GM10248 (cell line): ENCODE measurements around the gene SLC12A9.

Experiments used
- CTCF ChIA-PET: fragments of 300-600 bp; sonication (Branson Sonifier 250); formaldehyde crosslinking; extraction: SDS; loops from one replicate; lab custom pipeline; 2021; ENCODE audit warnings: antibody characterized with exemption; lab: Yijun Ruan, JAX
- POLR2A ChIA-PET: fragments of 350-650 bp; sonication (Branson Sonifier 250); formaldehyde crosslinking; extraction: SDS; loops from one replicate; lab custom pipeline; 2020; ENCODE audit warnings: antibody characterized with exemption; lab: Yijun Ruan, JAX
- DNase-seq: peaks from one replicate; pipeline ENCODE4 v3.0.0; 2012; ENCODE audit errors: extremely low spot score
- TF ChIP-seq, protein P1 (sequence below): IDR thresholded peaks from 2 replicates; pipeline ENCODE4 v1.5.1; 2012; ENCODE audit warnings: mild to moderate bottlenecking, low read depth; ENCODE audit errors: extremely low read depth, missing control alignments, control extremely low read depth

SLC12A9 gene

DNA sequence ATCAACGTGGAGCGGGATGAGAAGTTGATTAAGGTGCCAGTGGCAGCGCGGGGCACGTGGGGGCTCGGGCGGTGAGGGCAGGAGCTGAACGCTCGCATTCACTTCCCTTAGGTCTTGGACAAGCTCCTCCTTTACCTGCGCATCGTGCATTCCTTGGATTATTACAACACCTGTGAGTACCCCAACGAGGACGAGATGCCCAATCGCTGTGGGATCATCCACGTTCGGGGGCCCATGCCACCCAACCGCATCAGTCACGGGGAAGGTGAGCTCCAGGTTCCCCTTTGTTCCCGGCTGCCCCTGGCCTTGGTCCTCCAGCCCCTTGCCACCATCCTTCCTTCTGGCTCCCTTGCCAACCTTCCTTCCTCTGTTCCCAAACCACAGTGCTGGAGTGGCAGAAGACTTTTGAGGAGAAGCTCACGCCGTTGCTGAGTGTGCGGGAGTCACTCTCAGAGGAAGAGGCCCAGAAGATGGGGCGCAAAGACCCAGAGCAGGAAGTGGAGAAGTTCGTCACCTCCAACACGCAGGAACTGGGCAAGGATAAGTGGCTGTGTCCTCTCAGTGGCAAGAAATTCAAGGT, 34.5 kb downstream of the SLC12A9 start:
- TF ChIP-seq, protein P1, sequence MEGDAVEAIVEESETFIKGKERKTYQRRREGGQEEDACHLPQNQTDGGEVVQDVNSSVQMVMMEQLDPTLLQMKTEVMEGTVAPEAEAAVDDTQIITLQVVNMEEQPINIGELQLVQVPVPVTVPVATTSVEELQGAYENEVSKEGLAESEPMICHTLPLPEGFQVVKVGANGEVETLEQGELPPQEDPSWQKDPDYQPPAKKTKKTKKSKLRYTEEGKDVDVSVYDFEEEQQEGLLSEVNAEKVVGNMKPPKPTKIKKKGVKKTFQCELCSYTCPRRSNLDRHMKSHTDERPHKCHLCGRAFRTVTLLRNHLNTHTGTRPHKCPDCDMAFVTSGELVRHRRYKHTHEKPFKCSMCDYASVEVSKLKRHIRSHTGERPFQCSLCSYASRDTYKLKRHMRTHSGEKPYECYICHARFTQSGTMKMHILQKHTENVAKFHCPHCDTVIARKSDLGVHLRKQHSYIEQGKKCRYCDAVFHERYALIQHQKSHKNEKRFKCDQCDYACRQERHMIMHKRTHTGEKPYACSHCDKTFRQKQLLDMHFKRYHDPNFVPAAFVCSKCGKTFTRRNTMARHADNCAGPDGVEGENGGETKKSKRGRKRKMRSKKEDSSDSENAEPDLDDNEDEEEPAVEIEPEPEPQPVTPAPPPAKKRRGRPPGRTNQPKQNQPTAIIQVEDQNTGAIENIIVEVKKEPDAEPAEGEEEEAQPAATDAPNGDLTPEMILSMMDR: no peak
- ChIA-PET POLR2A (interaction anchor here (5.0 kb wide), 1 partner anchor 10 kb away, joined by 46 read pairs; the partner anchor contains the start of gene SRRT), CTCF (interaction anchor here (0.7 to 2.6 kb wide), 5 partner anchors 8 to 257 kb away, joined by 3 to 15 read pairs (median 4); partner anchors contain the start of genes SLC12A9 and SRRT)
- DNase-seq: no peak

DNA sequence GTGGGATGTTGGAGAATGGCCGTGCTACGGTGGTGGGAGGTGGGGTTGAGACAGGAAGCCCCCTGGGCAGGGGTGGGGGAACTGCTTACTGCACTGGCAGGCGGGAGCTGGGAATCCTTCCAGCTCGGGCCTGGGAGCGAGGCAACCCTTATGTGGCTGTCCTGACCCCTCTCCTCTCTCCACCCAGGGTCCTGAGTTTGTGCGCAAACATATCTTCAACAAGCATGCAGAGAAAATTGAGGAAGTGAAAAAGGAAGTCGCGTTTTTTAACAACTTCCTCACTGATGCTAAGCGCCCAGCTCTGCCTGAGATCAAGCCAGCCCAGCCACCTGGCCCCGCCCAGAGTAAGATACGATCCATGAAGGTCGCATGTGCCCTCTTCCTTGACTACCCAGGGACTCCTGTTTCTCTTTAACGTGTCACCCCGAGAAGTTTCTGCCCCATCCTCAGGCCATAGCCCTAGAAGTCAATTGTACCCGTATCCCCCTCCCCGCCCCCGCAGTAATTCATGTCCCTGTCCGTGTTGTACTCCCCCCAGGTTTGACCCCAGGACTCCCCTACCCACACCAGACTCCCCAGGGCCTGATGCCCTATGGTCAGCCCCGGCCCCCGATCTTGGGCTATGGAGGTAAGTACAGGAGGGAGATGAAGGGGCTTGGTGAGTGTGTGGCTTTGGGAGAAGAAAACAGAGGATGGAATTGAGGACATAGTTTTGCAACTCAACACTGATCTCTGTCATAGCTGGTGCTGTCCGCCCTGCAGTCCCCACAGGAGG, 35.2 kb downstream of the SLC12A9 start:
- ChIA-PET POLR2A (interaction anchor here (0.6 to 5.0 kb wide), 3 partner anchors 11 to 1390 kb away, joined by 3 to 46 read pairs (median 4); partner anchors contain the start of gene SRRT), CTCF (interaction anchor here (0.7 to 2.6 kb wide), 4 partner anchors 11 to 257 kb away, joined by 3 to 15 read pairs (median 7); partner anchors contain the start of genes SLC12A9 and SRRT)
- peak; percentile 83 for DNase-seq
- TF ChIP-seq, protein P1: no peak

DNA sequence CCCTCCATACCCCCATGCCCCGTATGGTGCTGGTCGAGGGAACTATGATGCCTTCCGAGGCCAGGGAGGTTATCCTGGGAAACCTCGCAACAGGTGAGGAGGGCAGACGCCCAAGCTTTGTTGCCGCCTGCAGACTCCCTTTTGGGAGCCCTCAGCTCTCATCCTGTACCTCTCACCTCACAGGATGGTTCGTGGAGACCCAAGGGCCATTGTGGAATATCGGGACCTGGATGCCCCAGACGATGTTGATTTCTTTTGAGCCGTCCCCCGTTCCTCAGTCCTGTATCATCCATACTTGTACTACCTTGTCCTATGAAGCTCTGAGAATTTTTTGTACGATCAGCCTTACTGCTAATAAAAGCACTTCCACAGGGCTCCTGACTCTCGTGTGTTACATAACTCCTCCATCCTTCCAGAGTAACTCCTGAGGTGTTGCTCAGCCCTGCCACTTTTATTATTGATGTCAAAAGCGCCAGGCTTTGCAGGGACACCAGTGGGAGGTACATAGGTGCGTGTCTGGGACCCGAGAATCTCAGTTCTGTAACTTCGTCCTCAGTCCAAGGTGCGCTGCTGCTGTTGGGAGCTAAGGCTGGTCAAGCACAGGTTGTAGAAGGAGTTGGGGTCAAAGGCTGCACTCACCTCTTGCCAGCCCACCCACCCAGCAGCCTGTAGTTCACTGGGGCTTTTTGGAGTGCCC, 35.9 kb downstream of the SLC12A9 start:
- ChIA-PET CTCF (interaction anchor here (1.2 to 2.6 kb wide), 4 partner anchors 37 to 256 kb away, joined by 3 to 11 read pairs (median 6); partner anchors contain the start of genes POP7 and SLC12A9), POLR2A (interaction anchor here (0.5 to 5.0 kb wide), 3 partner anchors 11 to 1475 kb away, joined by 3 to 46 read pairs (median 6); partner anchors contain the start of gene SRRT)
- DNase-seq: no peak
- TF ChIP-seq, protein P1: no peak

DNA sequence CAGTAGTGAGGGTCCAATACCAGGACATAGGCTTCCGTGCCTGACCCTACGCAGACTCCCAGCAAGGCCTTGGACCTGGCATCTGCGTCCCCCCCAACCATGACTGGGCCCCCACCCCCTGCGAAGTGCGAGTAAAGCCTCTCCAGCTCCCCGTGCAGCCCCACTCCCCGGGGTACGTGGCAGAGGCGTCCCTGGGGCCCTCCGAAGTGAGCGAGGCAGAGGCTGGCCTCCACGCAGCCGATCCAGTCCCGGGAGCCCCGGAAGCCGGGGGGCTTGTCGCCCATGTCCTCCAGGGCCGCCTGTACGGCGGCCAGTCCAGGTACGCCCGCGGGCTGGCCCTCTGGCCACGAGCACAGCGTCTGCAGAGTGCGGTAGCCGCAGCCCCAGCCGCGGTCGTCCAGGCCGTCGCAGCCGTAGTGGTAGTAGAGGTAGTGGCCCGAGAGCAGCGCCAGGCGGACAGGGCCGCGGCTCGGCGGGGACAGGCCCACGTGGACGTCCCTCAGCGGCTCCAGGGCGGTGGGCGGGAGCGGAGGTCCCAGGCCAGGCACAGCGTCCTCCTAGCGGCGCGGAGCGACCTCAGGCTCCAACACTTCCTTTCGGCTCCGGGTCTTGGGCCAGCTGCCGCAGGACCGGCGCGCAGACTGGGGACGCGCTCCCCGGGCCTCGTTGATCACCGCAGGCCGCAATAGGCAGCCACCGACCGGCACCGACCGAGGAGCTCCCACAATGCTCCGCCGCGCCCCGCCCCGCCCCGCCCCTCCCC, 36.7 kb downstream of the SLC12A9 start, which contains the start of gene UFSP1:
TSS of gene UFSP1 (minus strand) at position 728 of the 763 bp plus-strand sequence. CDS start at position 284, 444 bp downstream.
- CTCF ChIA-PET: interaction anchor here (0.9 to 1.9 kb wide), 11 partner anchors 11 to 355 kb away, joined by 3 to 8 read pairs (median 4); partner anchors contain the start of genes FIS1, POP7 and SLC12A9
- POLR2A ChIA-PET: interaction anchor here (0.6 to 5.0 kb wide), 7 partner anchors 12 to 461 kb away, joined by 3 to 46 read pairs (median 4); partner anchors contain the start of genes SRRT and ZCWPW1

More for the DNA sequence above, 36.7 kb downstream of the SLC12A9 start, which contains the start of gene UFSP1:
- TF ChIP-seq, protein P1: no peak
- no peak for DNase-seq
